Neural cell (in vitro differentiated cells): Measurements from ENCODE around the gene MTCH1. TPM values are rescaled to one million over a fixed set of nuclear protein-coding genes. Genes with fewer than 3 reads are reported as not detected.

Experiments
- H2AFZ ChIP-seq: fragments of 200-600, 300-800 bp; sonication (generic), shearing (Covaris generic); 2 replicates; pipeline ENCODE4 v1.6.0; 2014; ENCODE audit warnings: low read depth, mild to moderate bottlenecking, antibody characterized with exemption, low read length, moderate library complexity
- H3F3A ChIP-seq: fragments of 200-600 bp; shearing (Covaris generic); 2 replicates; pipeline ENCODE4 v1.6.1; 2016; ENCODE audit warnings: mild to moderate bottlenecking, moderate library complexity, mixed read lengths, antibody characterized with exemption, low read length; ENCODE audit not compliant: insufficient read depth, poor library complexity, severe bottlenecking
- H3K27ac ChIP-seq: fragments of 200-600, 300-800 bp; sonication (generic), shearing (Covaris generic); 2 replicates; pipeline ENCODE4 v1.5.1; 2014; ENCODE audit warnings: mild to moderate bottlenecking, low read length, moderate library complexity
- H3K27me3 ChIP-seq: fragments of 300-800, 200-600 bp; sonication (generic), shearing (Covaris generic); 2 replicates; pipeline ENCODE4 v1.6.0; 2014; ENCODE audit warnings: mild to moderate bottlenecking, low read depth, low read length, moderate library complexity; ENCODE audit not compliant: insufficient read depth
- H3K36me3 ChIP-seq: fragments of 300-800, 200-600 bp; sonication (generic), shearing (Covaris generic); 2 replicates; pipeline ENCODE4 v1.5.1; 2014; ENCODE audit warnings: mild to moderate bottlenecking, antibody characterized with exemption, low read length, moderate library complexity; ENCODE audit not compliant: insufficient read depth
- H3K4me2 ChIP-seq: fragments of 300-800, 200-600 bp; sonication (generic), shearing (Covaris generic); 2 replicates; pipeline ENCODE4 v1.6.0; 2014; ENCODE audit warnings: mild to moderate bottlenecking, low read length
- H3K4me3 ChIP-seq: fragments of 300-800, 200-600 bp; sonication (generic), shearing (Covaris generic); 2 replicates; pipeline ENCODE4 v1.5.1; 2014; ENCODE audit warnings: mild to moderate bottlenecking, low read length, moderate library complexity
- H3K79me2 ChIP-seq: fragments of 200-600 bp; shearing (Covaris generic); replicated peaks from 2 replicates; pipeline ENCODE4 v1.6.0; 2014; ENCODE audit warnings: mild to moderate bottlenecking, low read length, moderate library complexity; ENCODE audit not compliant: insufficient read depth
- H3K9ac ChIP-seq: fragments of 300-800, 200-600 bp; sonication (generic), shearing (Covaris generic); 2 replicates; pipeline ENCODE4 v1.6.1; 2016; ENCODE audit warnings: mild to moderate bottlenecking, low read length, mixed read lengths
- H3K9me2 ChIP-seq: fragments of 200-600 bp; shearing (Covaris generic); 2 replicates; pipeline ENCODE4 v1.6.1; 2016; ENCODE audit warnings: mild to moderate bottlenecking, low read length, mixed read lengths; ENCODE audit not compliant: insufficient read depth
- H3K9me3 ChIP-seq: fragments of 200-600, 300-800 bp; sonication (generic), shearing (Covaris generic); 2 replicates; pipeline ENCODE4 v1.6.1; 2016; ENCODE audit warnings: mild to moderate bottlenecking, mixed run types, low read length, moderate library complexity, mixed read lengths
- H4K20me1 ChIP-seq: fragments of 200-600 bp; shearing (Covaris generic); 2 replicates; pipeline ENCODE4 v1.6.1; 2016; ENCODE audit warnings: mild to moderate bottlenecking, mixed run types; ENCODE audit not compliant: insufficient read depth
- EP300 ChIP-seq: fragments of 450-650 bp; conservative IDR thresholded peaks from 2 replicates; pipeline ENCODE4 v1.6.1; 2014; ENCODE audit warnings: antibody characterized with exemption, mild to moderate bottlenecking, moderate library complexity; ENCODE audit not compliant: poor library complexity, severe bottlenecking
- EZH2 ChIP-seq: fragments of 200-600, 300-800 bp; shearing (Covaris generic), sonication (generic); IDR thresholded peaks from 2 replicates; pipeline ENCODE4 v1.6.1; 2014; ENCODE audit warnings: antibody characterized with exemption, low read length, borderline replicate concordance, mild to moderate bottlenecking; ENCODE audit not compliant: insufficient read depth, poor library complexity, severe bottlenecking
- MXI1 ChIP-seq: fragments of 450-650 bp; conservative IDR thresholded peaks from 2 replicates; pipeline ENCODE4 v1.6.1; 2014; ENCODE audit warnings: antibody characterized with exemption, mild to moderate bottlenecking; ENCODE audit not compliant: poor library complexity, severe bottlenecking
- POLR2AphosphoS5 ChIP-seq: IDR thresholded peaks from 2 replicates; pipeline ENCODE4 v1.6.1; 2012
- RAD21 ChIP-seq: fragments of 450-650 bp; conservative IDR thresholded peaks from 2 replicates; pipeline ENCODE4 v1.6.1; 2014; ENCODE audit warnings: antibody characterized with exemption, mild to moderate bottlenecking, moderate library complexity
- SMC3 ChIP-seq: fragments of 450-650 bp; conservative IDR thresholded peaks from 2 replicates; pipeline ENCODE4 v1.6.1; 2014; ENCODE audit warnings: antibody characterized with exemption, mild to moderate bottlenecking, moderate library complexity; ENCODE audit not compliant: poor library complexity
- TAF1 ChIP-seq: IDR thresholded peaks from 2 replicates; pipeline ENCODE4 v1.6.1; 2012; ENCODE audit warnings: low read depth
- polyA plus RNA-seq: library from polyadenylated mRNA; depleted of rRNA; stranded (reverse); fragments of >200 nt; gene quantifications from 2 replicates; pipeline ENCODE4 v1.2.3, GENCODE V29; 2014
- TF ChIP-seq, protein P1 (sequence below): IDR thresholded peaks from 2 replicates; pipeline ENCODE4 v1.6.1; 2012; ENCODE audit warnings: borderline replicate concordance
- TF ChIP-seq, protein P2 (sequence below): fragments of 450-650 bp; IDR thresholded peaks from 2 replicates; pipeline ENCODE4 v1.5.1; 2014; ENCODE audit warnings: antibody characterized with exemption, mild to moderate bottlenecking, moderate library complexity; ENCODE audit not compliant: poor library complexity, severe bottlenecking

The MTCH1 gene
- polyA plus RNA-seq, 1 donor from 2014 or later: 217 TPM

DNA sequence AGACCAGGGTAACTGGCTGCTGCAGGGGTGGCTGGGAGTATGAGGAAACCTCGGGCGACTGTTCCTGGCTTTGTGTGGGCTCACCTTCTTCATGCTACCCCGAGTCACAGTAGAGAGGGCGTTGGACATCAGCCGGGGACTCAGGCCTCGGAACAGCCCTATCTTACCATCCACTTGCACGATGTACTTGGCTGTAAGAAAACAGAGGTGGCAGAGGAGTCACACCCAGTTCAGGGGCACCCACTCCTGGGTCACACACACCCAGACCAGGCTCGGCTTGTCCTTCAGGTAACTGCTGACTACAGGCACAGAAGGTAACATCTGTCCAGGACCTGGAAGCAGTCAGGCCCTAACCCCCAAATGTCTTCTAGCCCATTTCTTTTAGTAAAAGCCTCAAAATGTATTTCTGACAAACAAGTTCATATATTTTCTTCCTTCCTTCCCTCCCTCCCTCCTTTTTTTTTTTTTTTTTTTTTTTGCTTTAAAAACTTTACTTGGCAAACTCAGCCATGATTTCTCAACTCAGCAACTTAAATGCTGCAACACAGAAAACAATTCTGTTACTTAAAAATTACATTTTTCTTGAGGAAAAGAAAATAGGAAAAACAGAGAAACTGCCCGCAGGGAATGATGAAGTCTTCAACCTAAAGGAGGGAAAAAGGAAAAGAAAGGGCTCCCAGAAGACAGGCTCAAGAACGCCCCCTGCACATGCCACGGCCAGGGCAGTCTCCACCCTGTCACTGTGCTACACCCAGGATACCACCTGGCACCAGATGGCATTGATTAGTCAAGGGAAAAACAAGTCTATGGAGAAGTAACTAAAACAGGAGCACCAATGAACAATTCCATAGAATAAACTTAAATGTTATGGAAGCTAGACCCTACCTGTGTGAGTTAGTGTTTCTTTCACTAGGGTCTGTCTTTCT, 7.3 kb downstream of the MTCH1 start:
- Histone ChIP-seq H3K36me3 (no peaks in the 10 kb centered on the region), H3K27me3 (no peaks in the 10 kb centered on the region), H3K9me2 (no peaks in the 10 kb centered on the region), H2AFZ (no peak overlapping the region), H3K27ac (no peak overlapping the region), H3K4me3 (no peak overlapping the region), H3K9ac (no peak overlapping the region), H3K9me3 (no peaks in the 10 kb centered on the region), H3K79me2 (peaks cover 26% of the 10 kb centered on the region), H3K4me2 (no peak overlapping the region), H3F3A (no peaks in the 10 kb centered on the region), H4K20me1 (peaks cover 7% of the 10 kb centered on the region)
- TF ChIP-seq TAF1 (no peak), POLR2AphosphoS5 (no peak), MXI1 (no peak), RAD21 (no peak), SMC3 (no peak), EZH2 (no peak), EP300 (no peak)
- TF ChIP-seq, protein P1, sequence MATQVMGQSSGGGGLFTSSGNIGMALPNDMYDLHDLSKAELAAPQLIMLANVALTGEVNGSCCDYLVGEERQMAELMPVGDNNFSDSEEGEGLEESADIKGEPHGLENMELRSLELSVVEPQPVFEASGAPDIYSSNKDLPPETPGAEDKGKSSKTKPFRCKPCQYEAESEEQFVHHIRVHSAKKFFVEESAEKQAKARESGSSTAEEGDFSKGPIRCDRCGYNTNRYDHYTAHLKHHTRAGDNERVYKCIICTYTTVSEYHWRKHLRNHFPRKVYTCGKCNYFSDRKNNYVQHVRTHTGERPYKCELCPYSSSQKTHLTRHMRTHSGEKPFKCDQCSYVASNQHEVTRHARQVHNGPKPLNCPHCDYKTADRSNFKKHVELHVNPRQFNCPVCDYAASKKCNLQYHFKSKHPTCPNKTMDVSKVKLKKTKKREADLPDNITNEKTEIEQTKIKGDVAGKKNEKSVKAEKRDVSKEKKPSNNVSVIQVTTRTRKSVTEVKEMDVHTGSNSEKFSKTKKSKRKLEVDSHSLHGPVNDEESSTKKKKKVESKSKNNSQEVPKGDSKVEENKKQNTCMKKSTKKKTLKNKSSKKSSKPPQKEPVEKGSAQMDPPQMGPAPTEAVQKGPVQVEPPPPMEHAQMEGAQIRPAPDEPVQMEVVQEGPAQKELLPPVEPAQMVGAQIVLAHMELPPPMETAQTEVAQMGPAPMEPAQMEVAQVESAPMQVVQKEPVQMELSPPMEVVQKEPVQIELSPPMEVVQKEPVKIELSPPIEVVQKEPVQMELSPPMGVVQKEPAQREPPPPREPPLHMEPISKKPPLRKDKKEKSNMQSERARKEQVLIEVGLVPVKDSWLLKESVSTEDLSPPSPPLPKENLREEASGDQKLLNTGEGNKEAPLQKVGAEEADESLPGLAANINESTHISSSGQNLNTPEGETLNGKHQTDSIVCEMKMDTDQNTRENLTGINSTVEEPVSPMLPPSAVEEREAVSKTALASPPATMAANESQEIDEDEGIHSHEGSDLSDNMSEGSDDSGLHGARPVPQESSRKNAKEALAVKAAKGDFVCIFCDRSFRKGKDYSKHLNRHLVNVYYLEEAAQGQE: no peak
- TF ChIP-seq, protein P2, sequence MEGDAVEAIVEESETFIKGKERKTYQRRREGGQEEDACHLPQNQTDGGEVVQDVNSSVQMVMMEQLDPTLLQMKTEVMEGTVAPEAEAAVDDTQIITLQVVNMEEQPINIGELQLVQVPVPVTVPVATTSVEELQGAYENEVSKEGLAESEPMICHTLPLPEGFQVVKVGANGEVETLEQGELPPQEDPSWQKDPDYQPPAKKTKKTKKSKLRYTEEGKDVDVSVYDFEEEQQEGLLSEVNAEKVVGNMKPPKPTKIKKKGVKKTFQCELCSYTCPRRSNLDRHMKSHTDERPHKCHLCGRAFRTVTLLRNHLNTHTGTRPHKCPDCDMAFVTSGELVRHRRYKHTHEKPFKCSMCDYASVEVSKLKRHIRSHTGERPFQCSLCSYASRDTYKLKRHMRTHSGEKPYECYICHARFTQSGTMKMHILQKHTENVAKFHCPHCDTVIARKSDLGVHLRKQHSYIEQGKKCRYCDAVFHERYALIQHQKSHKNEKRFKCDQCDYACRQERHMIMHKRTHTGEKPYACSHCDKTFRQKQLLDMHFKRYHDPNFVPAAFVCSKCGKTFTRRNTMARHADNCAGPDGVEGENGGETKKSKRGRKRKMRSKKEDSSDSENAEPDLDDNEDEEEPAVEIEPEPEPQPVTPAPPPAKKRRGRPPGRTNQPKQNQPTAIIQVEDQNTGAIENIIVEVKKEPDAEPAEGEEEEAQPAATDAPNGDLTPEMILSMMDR: no peak

DNA sequence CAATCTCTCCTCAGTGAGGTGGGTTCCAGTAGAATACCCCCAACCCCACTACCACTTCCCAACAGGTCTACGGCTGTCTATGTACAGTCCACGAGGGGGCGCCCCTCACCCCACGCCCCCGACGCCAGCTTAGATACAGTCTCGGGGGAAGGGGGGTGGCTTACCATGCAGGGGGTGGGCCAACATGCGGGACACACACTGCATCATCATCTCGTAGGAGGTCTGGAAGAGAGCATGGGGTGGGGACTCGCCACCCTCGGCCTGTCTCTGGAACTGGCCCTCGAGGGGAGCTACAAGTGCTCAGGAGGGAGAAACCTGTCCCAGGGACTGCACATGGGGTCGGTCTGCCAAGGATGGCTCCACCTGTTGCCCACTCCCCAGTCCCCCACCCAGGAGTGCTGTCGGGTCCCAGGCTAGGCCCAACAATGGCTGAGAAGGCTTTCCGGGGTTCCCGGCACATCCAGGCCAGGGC, 8.5 kb downstream of the MTCH1 start:
- H3K4me3 ChIP-seq: no peak overlapping the region
- no peak overlapping the region for H3K9ac ChIP-seq
- TF ChIP-seq, protein P2: peak; percentile 18
- TF ChIP-seq EP300 (no peak), TAF1 (no peak), EZH2 (no peak), SMC3 (peak; percentile 23), POLR2AphosphoS5 (no peak), MXI1 (no peak), RAD21 (no peak)
- TF ChIP-seq, protein P1: no peak
- no peak overlapping the region for H2AFZ ChIP-seq
- H3K79me2 ChIP-seq: peaks cover 14% of the 10 kb centered on the region
- no peak overlapping the region for H3K27ac ChIP-seq
- H3K9me3 ChIP-seq: no peaks in the 10 kb centered on the region
- H4K20me1 ChIP-seq: peaks cover 7% of the 10 kb centered on the region
- H3K4me2 ChIP-seq: no peak overlapping the region
- no peaks in the 10 kb centered on the region for H3K9me2 ChIP-seq
- no peaks in the 10 kb centered on the region for H3F3A ChIP-seq
- H3K36me3 ChIP-seq: no peaks in the 10 kb centered on the region
- H3K27me3 ChIP-seq: no peaks in the 10 kb centered on the region
